Upper lobe of left lung (tissue), 4 donors: ENCODE data around the gene INTS2.

ENCODE experiments used
- CTCF ChIP-seq, 6 experiments: fragments of 450-650 bp in 4 of 6; fragments of 200-600 bp in 2 of 6; sonication (generic) in 2 of 6; IDR thresholded peaks; one replicate each; pipeline ENCODE4 v1.5.1; 2016 to 2019; ENCODE audit warnings: antibody characterized with exemption in 6 of 6
- POLR2A ChIP-seq, 4 donors: fragments of 450-650 bp; IDR thresholded peaks; one replicate each; pipeline ENCODE4 v1.5.1; 2016 to 2017; ENCODE audit warnings: antibody characterized with exemption in 4 of 4, mild to moderate bottlenecking in 2 of 4

- TF ChIP-seq POLR2A (IDR thresholded peaks at IDR 0.05): no peak
- no peak for TF ChIP-seq CTCF (IDR thresholded peaks at IDR 0.05)
Measured at GRCh38 chr17:61970030-61970429, 42.2 kb upstream of the INTS2 start.
